Measurements from ENCODE around the gene TTC7B. TPM values are rescaled to one million over a fixed set of nuclear protein-coding genes. Genes with fewer than 3 reads are reported as not detected.

Gene TTC7B
- total and polyA plus RNA-seq, 2 experiments from 2014 or later = 5.2 to 28.2 TPM

DNA sequence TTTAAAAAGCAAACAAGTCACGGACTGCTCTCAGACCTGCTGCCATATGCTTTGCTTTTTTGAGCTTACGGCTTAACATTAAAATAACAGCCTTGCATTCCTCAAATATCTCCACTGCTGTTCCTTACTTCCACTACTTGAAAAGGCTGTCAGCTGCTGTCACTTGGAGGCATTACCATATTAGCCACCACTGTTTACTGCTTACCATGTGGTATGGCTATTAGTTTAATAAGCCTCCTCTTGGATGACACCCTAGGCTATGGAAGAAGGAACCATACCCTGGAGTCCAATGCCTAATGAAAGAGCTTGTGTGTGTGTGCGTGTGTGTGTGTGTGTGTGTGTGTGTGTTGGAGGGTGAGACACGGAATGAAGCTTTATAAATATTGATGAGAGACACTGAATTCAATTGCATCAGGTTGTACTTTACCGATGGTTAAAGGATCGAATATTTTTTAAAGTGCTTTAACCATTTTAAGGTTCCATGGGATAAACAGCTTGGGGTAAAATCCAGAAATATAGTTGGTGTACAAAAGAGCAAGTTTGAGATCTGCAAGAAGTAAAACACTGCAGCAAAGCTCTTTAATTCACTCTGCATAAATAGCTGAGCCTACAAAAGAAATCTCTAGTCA is 174.5 kb downstream of the TTC7B start:
- TF ChIP-seq EZH2phosphoT487 (IDR thresholded peaks at IDR 0.05; ENCODE audit: insufficient read depth, low read depth) (no peak), EZH2 (IDR thresholded peaks at IDR 0.05; ENCODE audit: insufficient read depth, poor library complexity, severe bottlenecking) (no peak)
- in situ Hi-C loops (cut with MboI) = no loop called here
- no peaks in the 10 kb centered on the region; the same call in 1 of the 2 replicates for H3K36me3 ChIP-seq (ENCODE audit: low read depth)
- H3F3A ChIP-seq (ENCODE audit: insufficient read depth) = no peaks in the 10 kb centered on the region
- no peaks in the 10 kb centered on the region for H3K27me3 ChIP-seq (replicated peaks; ENCODE audit: insufficient read depth)
- 79 to 80% methylated on average over 6 of the region's 6 CpGs for WGBS, 2 experiments (ENCODE audit: low coverage in 1 of 2, low lambda C conversion rate in 2 of 2, missing lambda C conversion rate in 2 of 2)
- H2AFZ ChIP-seq = no peak overlapping the region
- H3K9me3 ChIP-seq (ENCODE audit: low read depth) = no peaks in the 10 kb centered on the region
- no peak overlapping the region for H3K9ac ChIP-seq
- H3K79me2 ChIP-seq (ENCODE audit: insufficient read depth) = no peaks in the 10 kb centered on the region
- H3K9me2 ChIP-seq (ENCODE audit: insufficient read depth) = no peaks in the 10 kb centered on the region
- no peak overlapping the region for H3K27ac ChIP-seq
- H3K4me1 ChIP-seq (ENCODE audit: insufficient read depth) = peaks cover 8% of the 10 kb centered on the region; the same call in 1 of the 2 replicates
- H3K4me3 ChIP-seq = no peak overlapping the region
- H3K4me2 ChIP-seq (ENCODE audit: unreplicated experiment) = no peak overlapping the region
- no peaks in the 10 kb centered on the region for H4K20me1 ChIP-seq (ENCODE audit: insufficient read depth)
- no peak for DNase-seq

DNA sequence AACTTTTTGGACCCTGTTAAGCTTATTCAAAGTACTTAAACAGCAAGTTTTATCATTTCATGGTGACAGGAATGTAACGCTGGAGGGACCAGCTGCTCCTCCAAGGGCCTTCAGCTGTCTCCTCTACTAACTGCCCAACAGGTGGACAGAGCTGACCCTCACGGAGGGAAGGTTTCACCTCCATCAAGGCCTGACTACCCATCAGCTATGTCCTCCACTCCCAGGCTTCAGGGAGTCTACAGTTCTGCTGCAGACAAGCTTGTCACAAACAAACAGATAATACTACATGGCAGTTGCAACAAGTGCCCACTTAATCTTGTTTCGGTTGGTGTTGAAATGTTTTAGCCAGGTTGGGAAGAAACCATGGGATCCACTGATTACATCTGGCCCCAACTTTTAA is 175.1 kb downstream of the TTC7B start:
- Histone ChIP-seq H3K27ac (no peak overlapping the region), H3K9me2 (ENCODE audit: insufficient read depth) (no peaks in the 10 kb centered on the region), H4K20me1 (ENCODE audit: insufficient read depth) (no peaks in the 10 kb centered on the region), H3K4me1 (ENCODE audit: insufficient read depth) (peaks cover 8% of the 10 kb centered on the region; the same call in 1 of the 2 replicates), H3K9ac (no peak overlapping the region), H3K9me3 (ENCODE audit: low read depth) (no peaks in the 10 kb centered on the region), H2AFZ (no peak overlapping the region), H3K36me3 (ENCODE audit: low read depth) (no peaks in the 10 kb centered on the region; the same call in 1 of the 2 replicates), H3F3A (ENCODE audit: insufficient read depth) (no peaks in the 10 kb centered on the region), H3K4me3 (no peak overlapping the region), H3K27me3 (replicated peaks; ENCODE audit: insufficient read depth) (no peaks in the 10 kb centered on the region), H3K4me2 (ENCODE audit: unreplicated experiment) (no peak overlapping the region), H3K79me2 (ENCODE audit: insufficient read depth) (no peaks in the 10 kb centered on the region)
- 100% methylated on average over 3 of the region's 3 CpGs for WGBS, 2 experiments (ENCODE audit: low coverage in 1 of 2, low lambda C conversion rate in 2 of 2, missing lambda C conversion rate in 2 of 2)
- in situ Hi-C loops (cut with MboI) = no loop called here
- no peak for DNase-seq
- TF ChIP-seq EZH2 (IDR thresholded peaks at IDR 0.05; ENCODE audit: insufficient read depth, poor library complexity, severe bottlenecking) (no peak), EZH2phosphoT487 (IDR thresholded peaks at IDR 0.05; ENCODE audit: insufficient read depth, low read depth) (no peak)

DNA sequence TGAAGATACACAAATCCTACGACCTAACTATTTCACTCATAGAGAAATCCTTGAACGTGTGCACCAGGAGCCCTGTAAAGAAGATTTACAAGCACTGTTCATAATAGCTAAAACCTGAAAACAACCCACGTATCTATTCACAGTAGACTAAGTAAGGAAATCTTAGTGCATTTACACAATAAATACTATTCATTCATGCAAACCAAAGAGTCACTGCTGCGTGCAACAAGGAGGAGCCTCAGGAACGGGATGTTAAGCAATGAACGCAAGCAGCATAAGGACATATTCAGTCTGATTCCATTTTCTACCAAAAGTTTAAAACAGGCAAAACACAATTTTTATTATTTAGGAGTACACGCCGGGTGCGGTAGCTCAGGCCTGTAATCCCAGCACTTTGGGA is 176.6 kb downstream of the TTC7B start:
- Histone ChIP-seq H4K20me1 (ENCODE audit: insufficient read depth) (no peaks in the 10 kb centered on the region), H2AFZ (no peak overlapping the region), H3K9ac (no peak overlapping the region), H3K4me3 (no peak overlapping the region), H3K9me2 (ENCODE audit: insufficient read depth) (no peaks in the 10 kb centered on the region), H3K79me2 (ENCODE audit: insufficient read depth) (no peaks in the 10 kb centered on the region), H3K36me3 (ENCODE audit: low read depth) (no peaks in the 10 kb centered on the region; the same call in 1 of the 2 replicates), H3K27ac (no peak overlapping the region), H3K27me3 (replicated peaks; ENCODE audit: insufficient read depth) (no peaks in the 10 kb centered on the region), H3K4me2 (ENCODE audit: unreplicated experiment) (no peak overlapping the region), H3K9me3 (ENCODE audit: low read depth) (no peaks in the 10 kb centered on the region), H3K4me1 (ENCODE audit: insufficient read depth) (peaks cover 3% of the 10 kb centered on the region; the same call in 1 of the 2 replicates), H3F3A (ENCODE audit: insufficient read depth) (no peaks in the 10 kb centered on the region)
- in situ Hi-C loops (cut with MboI) = no loop called here
- 93 to 94% methylated on average over 9 of the region's 9 CpGs for WGBS, 2 experiments (ENCODE audit: low coverage in 1 of 2, low lambda C conversion rate in 2 of 2, missing lambda C conversion rate in 2 of 2)
- TF ChIP-seq EZH2phosphoT487 (IDR thresholded peaks at IDR 0.05; ENCODE audit: insufficient read depth, low read depth) (no peak), EZH2 (IDR thresholded peaks at IDR 0.05; ENCODE audit: insufficient read depth, poor library complexity, severe bottlenecking) (no peak)
- DNase-seq = no peak

DNA sequence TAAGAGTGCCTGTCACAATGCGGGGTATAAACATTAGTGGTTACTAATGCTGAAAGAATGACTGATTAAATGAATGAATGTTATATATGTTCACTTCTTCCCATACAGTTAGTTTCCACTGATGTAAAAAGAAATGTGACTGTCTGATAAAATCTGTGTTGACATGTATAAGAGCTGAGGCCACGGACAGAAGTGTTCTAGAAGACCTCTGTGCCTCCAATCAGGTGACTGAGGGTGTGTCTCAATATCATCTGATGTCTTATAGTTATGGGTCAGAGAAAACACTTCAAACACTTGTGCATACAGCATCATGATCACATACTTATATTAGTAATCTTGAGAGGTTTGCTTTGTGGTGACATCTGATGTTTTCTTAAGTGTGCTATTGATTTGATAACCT is 183.4 kb downstream of the TTC7B start:
- no peaks in the 10 kb centered on the region for H3K4me1 ChIP-seq (ENCODE audit: insufficient read depth)
- no peaks in the 10 kb centered on the region for H3K79me2 ChIP-seq (ENCODE audit: insufficient read depth)
- no peaks in the 10 kb centered on the region for H3F3A ChIP-seq (ENCODE audit: insufficient read depth)
- H3K36me3 ChIP-seq (ENCODE audit: low read depth) = no peaks in the 10 kb centered on the region; the same call in 1 of the 2 replicates
- no peak overlapping the region for H3K4me2 ChIP-seq (ENCODE audit: unreplicated experiment)
- no peaks in the 10 kb centered on the region for H4K20me1 ChIP-seq (ENCODE audit: insufficient read depth)
- H3K9ac ChIP-seq = no peak overlapping the region
- no peak for DNase-seq
- 94% methylated on average over 2 of the region's 2 CpGs for WGBS, 2 experiments (ENCODE audit: low coverage in 1 of 2, low lambda C conversion rate in 2 of 2, missing lambda C conversion rate in 2 of 2)
- H2AFZ ChIP-seq = no peak overlapping the region
- in situ Hi-C loops (cut with MboI) = no loop called here
- no peak overlapping the region for H3K27ac ChIP-seq
- no peak overlapping the region for H3K4me3 ChIP-seq
- no peaks in the 10 kb centered on the region for H3K9me3 ChIP-seq (ENCODE audit: low read depth)
- H3K9me2 ChIP-seq (ENCODE audit: insufficient read depth) = no peaks in the 10 kb centered on the region
- H3K27me3 ChIP-seq (replicated peaks; ENCODE audit: insufficient read depth) = no peaks in the 10 kb centered on the region
- TF ChIP-seq EZH2 (IDR thresholded peaks at IDR 0.05; ENCODE audit: insufficient read depth, poor library complexity, severe bottlenecking) (no peak), EZH2phosphoT487 (IDR thresholded peaks at IDR 0.05; ENCODE audit: insufficient read depth, low read depth) (no peak)
